ENCODE measurements around the gene FAM114A1.

Gene FAM114A1

GRCh38 chr4:38867478-38868058 is at the start of gene FAM114A1:
Gene FAM114A1, plus strand, starts transcription at chr4:38867806. Its CDS starts 10,273 bp downstream, at chr4:38878079.
- peak; percentile 93 for DNase-seq

GRCh38 chr4:38818441-38818976 is 49.1 kb upstream of the FAM114A1 start:
- no peak for DNase-seq

GRCh38 chr4:38819569-38819968 is 48.0 kb upstream of the FAM114A1 start:
- no peak for DNase-seq

GRCh38 chr4:38820329-38821061 is 47.1 kb upstream of the FAM114A1 start:
- no peak for DNase-seq

GRCh38 chr4:38821739-38822138 is 45.9 kb upstream of the FAM114A1 start:
- DNase-seq, result no peak

GRCh38 chr4:38822748-38823303 is 44.8 kb upstream of the FAM114A1 start:
- no peak for DNase-seq

GRCh38 chr4:38823766-38824165 is 43.8 kb upstream of the FAM114A1 start:
- DNase-seq, result no peak

- no peak for DNase-seq
Measured at GRCh38 chr4:38829237-38829636, 38.4 kb upstream of the FAM114A1 start.

- no peak for DNase-seq
Measured at GRCh38 chr4:38831653-38832052, 36.0 kb upstream of the FAM114A1 start.

- no peak for DNase-seq
Measured at GRCh38 chr4:38832206-38832605, 35.4 kb upstream of the FAM114A1 start.

- DNase-seq, result no peak
Measured at GRCh38 chr4:38832624-38833528, 34.7 kb upstream of the FAM114A1 start.

- DNase-seq, result no peak
Measured at GRCh38 chr4:38834570-38834969, 33.0 kb upstream of the FAM114A1 start.

- no peak for DNase-seq
Measured at GRCh38 chr4:38837334-38837733, 30.3 kb upstream of the FAM114A1 start.

- no peak for DNase-seq
Measured at GRCh38 chr4:38837849-38838248, 29.8 kb upstream of the FAM114A1 start.

GRCh38 chr4:38842994-38843393 is 24.6 kb upstream of the FAM114A1 start:
- DNase-seq, result no peak

- no peak for DNase-seq
Measured at GRCh38 chr4:38846015-38846414, 21.6 kb upstream of the FAM114A1 start.

- no peak for DNase-seq
Measured at GRCh38 chr4:38855466-38855865, 12.1 kb upstream of the FAM114A1 start.

- no peak for DNase-seq
Measured at GRCh38 chr4:38856046-38856445, 11.6 kb upstream of the FAM114A1 start.

GRCh38 chr4:38856524-38857337 is 10.9 kb upstream of the FAM114A1 start, which contains the start of gene TLR6:
Gene TLR6, minus strand, starts transcription at chr4:38856817. Its CDS starts 27,344 bp downstream, at chr4:38829473.
- no peak for DNase-seq

GRCh38 chr4:38857354-38858096 is 10.1 kb upstream of the FAM114A1 start:
- DNase-seq, result no peak

GRCh38 chr4:38858097-38858420 is 9.5 kb upstream of the FAM114A1 start:
- DNase-seq, result no peak
